Neural cell (in vitro differentiated cells): ENCODE data around the gene CELSR3. TPM values are rescaled to one million over a fixed set of nuclear protein-coding genes. Genes with fewer than 3 reads are reported as not detected.

Experiments
- H2AFZ ChIP-seq: fragments of 200-600, 300-800 bp; sonication (generic), shearing (Covaris generic); 2 replicates; pipeline ENCODE4 v1.6.0; 2014; ENCODE audit warnings: low read depth, mild to moderate bottlenecking, antibody characterized with exemption, low read length, moderate library complexity
- H3F3A ChIP-seq: fragments of 200-600 bp; shearing (Covaris generic); 2 replicates; pipeline ENCODE4 v1.6.1; 2016; ENCODE audit warnings: mild to moderate bottlenecking, moderate library complexity, mixed read lengths, antibody characterized with exemption, low read length; ENCODE audit not compliant: insufficient read depth, poor library complexity, severe bottlenecking
- H3K27ac ChIP-seq: fragments of 200-600, 300-800 bp; sonication (generic), shearing (Covaris generic); 2 replicates; pipeline ENCODE4 v1.5.1; 2014; ENCODE audit warnings: mild to moderate bottlenecking, low read length, moderate library complexity
- H3K27me3 ChIP-seq: fragments of 300-800, 200-600 bp; sonication (generic), shearing (Covaris generic); 2 replicates; pipeline ENCODE4 v1.6.0; 2014; ENCODE audit warnings: mild to moderate bottlenecking, low read depth, low read length, moderate library complexity; ENCODE audit not compliant: insufficient read depth
- H3K36me3 ChIP-seq: fragments of 300-800, 200-600 bp; sonication (generic), shearing (Covaris generic); 2 replicates; pipeline ENCODE4 v1.5.1; 2014; ENCODE audit warnings: mild to moderate bottlenecking, antibody characterized with exemption, low read length, moderate library complexity; ENCODE audit not compliant: insufficient read depth
- H3K4me2 ChIP-seq: fragments of 300-800, 200-600 bp; sonication (generic), shearing (Covaris generic); 2 replicates; pipeline ENCODE4 v1.6.0; 2014; ENCODE audit warnings: mild to moderate bottlenecking, low read length
- H3K4me3 ChIP-seq: fragments of 300-800, 200-600 bp; sonication (generic), shearing (Covaris generic); 2 replicates; pipeline ENCODE4 v1.5.1; 2014; ENCODE audit warnings: mild to moderate bottlenecking, low read length, moderate library complexity
- H3K79me2 ChIP-seq: fragments of 200-600 bp; shearing (Covaris generic); replicated peaks from 2 replicates; pipeline ENCODE4 v1.6.0; 2014; ENCODE audit warnings: mild to moderate bottlenecking, low read length, moderate library complexity; ENCODE audit not compliant: insufficient read depth
- H3K9ac ChIP-seq: fragments of 300-800, 200-600 bp; sonication (generic), shearing (Covaris generic); 2 replicates; pipeline ENCODE4 v1.6.1; 2016; ENCODE audit warnings: mild to moderate bottlenecking, low read length, mixed read lengths
- H3K9me2 ChIP-seq: fragments of 200-600 bp; shearing (Covaris generic); 2 replicates; pipeline ENCODE4 v1.6.1; 2016; ENCODE audit warnings: mild to moderate bottlenecking, low read length, mixed read lengths; ENCODE audit not compliant: insufficient read depth
- H3K9me3 ChIP-seq: fragments of 200-600, 300-800 bp; sonication (generic), shearing (Covaris generic); 2 replicates; pipeline ENCODE4 v1.6.1; 2016; ENCODE audit warnings: mild to moderate bottlenecking, mixed run types, low read length, moderate library complexity, mixed read lengths
- H4K20me1 ChIP-seq: fragments of 200-600 bp; shearing (Covaris generic); 2 replicates; pipeline ENCODE4 v1.6.1; 2016; ENCODE audit warnings: mild to moderate bottlenecking, mixed run types; ENCODE audit not compliant: insufficient read depth
- CTCF ChIP-seq: fragments of 450-650 bp; IDR thresholded peaks from 2 replicates; pipeline ENCODE4 v1.5.1; 2014; ENCODE audit warnings: antibody characterized with exemption, mild to moderate bottlenecking, moderate library complexity; ENCODE audit not compliant: poor library complexity, severe bottlenecking
- EP300 ChIP-seq: fragments of 450-650 bp; conservative IDR thresholded peaks from 2 replicates; pipeline ENCODE4 v1.6.1; 2014; ENCODE audit warnings: antibody characterized with exemption, mild to moderate bottlenecking, moderate library complexity; ENCODE audit not compliant: poor library complexity, severe bottlenecking
- EZH2 ChIP-seq: fragments of 200-600, 300-800 bp; shearing (Covaris generic), sonication (generic); IDR thresholded peaks from 2 replicates; pipeline ENCODE4 v1.6.1; 2014; ENCODE audit warnings: antibody characterized with exemption, low read length, borderline replicate concordance, mild to moderate bottlenecking; ENCODE audit not compliant: insufficient read depth, poor library complexity, severe bottlenecking
- MXI1 ChIP-seq: fragments of 450-650 bp; conservative IDR thresholded peaks from 2 replicates; pipeline ENCODE4 v1.6.1; 2014; ENCODE audit warnings: antibody characterized with exemption, mild to moderate bottlenecking; ENCODE audit not compliant: poor library complexity, severe bottlenecking
- POLR2AphosphoS5 ChIP-seq: IDR thresholded peaks from 2 replicates; pipeline ENCODE4 v1.6.1; 2012
- RAD21 ChIP-seq: fragments of 450-650 bp; conservative IDR thresholded peaks from 2 replicates; pipeline ENCODE4 v1.6.1; 2014; ENCODE audit warnings: antibody characterized with exemption, mild to moderate bottlenecking, moderate library complexity
- REST ChIP-seq: IDR thresholded peaks from 2 replicates; pipeline ENCODE4 v1.6.1; 2012; ENCODE audit warnings: borderline replicate concordance
- SMC3 ChIP-seq: fragments of 450-650 bp; conservative IDR thresholded peaks from 2 replicates; pipeline ENCODE4 v1.6.1; 2014; ENCODE audit warnings: antibody characterized with exemption, mild to moderate bottlenecking, moderate library complexity; ENCODE audit not compliant: poor library complexity
- TAF1 ChIP-seq: IDR thresholded peaks from 2 replicates; pipeline ENCODE4 v1.6.1; 2012; ENCODE audit warnings: low read depth
- polyA plus RNA-seq: library from polyadenylated mRNA; depleted of rRNA; stranded (reverse); fragments of >200 nt; gene quantifications from 2 replicates; pipeline ENCODE4 v1.2.3, GENCODE V29; 2014

Gene CELSR3
- polyA plus RNA-seq, 1 donor from 2014 or later: 54.9 TPM

GRCh38 chr3:48685293-48685602 is 22.6 kb upstream of the CELSR3 start:
- Histone ChIP-seq H3K27ac (peak overlapping the region; percentile 79), H3K9ac (peak overlapping the region; percentile 88), H3K4me2 (peak overlapping the region; percentile 65), H2AFZ (peak overlapping the region; percentile 69), H3K27me3 (no peaks in the 10 kb centered on the region), H3K9me3 (no peaks in the 10 kb centered on the region), H3K36me3 (peaks cover 8% of the 10 kb centered on the region), H4K20me1 (peaks cover 16% of the 10 kb centered on the region), H3K4me3 (peak overlapping the region; percentile 92), H3F3A (no peaks in the 10 kb centered on the region), H3K9me2 (no peaks in the 10 kb centered on the region), H3K79me2 (peaks cover 11% of the 10 kb centered on the region)
- TF ChIP-seq RAD21: no peak

GRCh38 chr3:48684480-48685143 is 21.9 kb upstream of the CELSR3 start:
- Histone ChIP-seq H3K36me3 (peaks cover 10% of the 10 kb centered on the region), H3K27me3 (no peaks in the 10 kb centered on the region), H2AFZ (no peak overlapping the region), H3K4me2 (peak overlapping the region; percentile 81), H4K20me1 (peaks cover 16% of the 10 kb centered on the region), H3K79me2 (peaks cover 11% of the 10 kb centered on the region), H3K27ac (no peak overlapping the region), H3K9me3 (no peaks in the 10 kb centered on the region), H3K9ac (no peak overlapping the region), H3F3A (no peaks in the 10 kb centered on the region), H3K4me3 (peak overlapping the region; percentile 92), H3K9me2 (no peaks in the 10 kb centered on the region)
- no peak for TF ChIP-seq EP300
- no peak for TF ChIP-seq POLR2AphosphoS5
- no peak for TF ChIP-seq TAF1
- no peak for TF ChIP-seq CTCF
- no peak for TF ChIP-seq REST
- no peak for TF ChIP-seq SMC3
- no peak for TF ChIP-seq RAD21
- TF ChIP-seq MXI1: no peak
- TF ChIP-seq EZH2: no peak

- no peaks in the 10 kb centered on the region for H3K9me2 ChIP-seq
- H3K9me3 ChIP-seq: no peaks in the 10 kb centered on the region
- no peak for TF ChIP-seq CTCF
- TF ChIP-seq SMC3: no peak
- TF ChIP-seq EP300: no peak
- no peak for TF ChIP-seq RAD21
- TF ChIP-seq REST: no peak
- TF ChIP-seq MXI1: no peak
- TF ChIP-seq TAF1: no peak
- no peak for TF ChIP-seq POLR2AphosphoS5
- TF ChIP-seq EZH2: no peak
- peak overlapping the region; percentile 81 for H3K4me2 ChIP-seq
- H3F3A ChIP-seq: no peaks in the 10 kb centered on the region
- H2AFZ ChIP-seq: no peak overlapping the region
- H4K20me1 ChIP-seq: peaks cover 16% of the 10 kb centered on the region
- peak overlapping the region; percentile 92 for H3K4me3 ChIP-seq
- no peaks in the 10 kb centered on the region for H3K27me3 ChIP-seq
- peaks cover 11% of the 10 kb centered on the region for H3K79me2 ChIP-seq
- H3K36me3 ChIP-seq: peaks cover 10% of the 10 kb centered on the region
- peak overlapping the region; percentile 5 for H3K9ac ChIP-seq
- H3K27ac ChIP-seq: no peak overlapping the region
Observed at GRCh38 chr3:48684054-48684349, 21.3 kb upstream of the CELSR3 start.
